HEK293 (cell line): ENCODE results near the gene HDAC8.

ENCODE experiments used
- CTCF ChIA-PET: fragments of 350-600 bp; formaldehyde crosslinking; extraction: SDS; loops from one replicate; lab custom pipeline; 2021; ENCODE audit warnings: antibody characterized with exemption; lab: Yijun Ruan, JAX
- POLR2A ChIA-PET: fragments of 300-600 bp; formaldehyde crosslinking; extraction: SDS; loops from one replicate; lab custom pipeline; 2020; ENCODE audit warnings: antibody characterized with exemption, inconsistent platforms; lab: Yijun Ruan, JAX
- H3K27ac ChIP-seq: fragments of 200-500 bp; sonication (Bioruptor generic); 2 replicates; pipeline ENCODE4 v1.5.1; 2014; ENCODE audit warnings: low read depth, low read length, control low read depth, inconsistent platforms; ENCODE audit errors: extremely low read depth
- H3K36me3 ChIP-seq, 2 experiments: fragments of 200-500 bp in 1 of 2; sonication (Bioruptor generic) in 1 of 2; 1 replicate in 1 of 2; 2 replicates in 1 of 2; pipeline ENCODE4 v1.5.1; 2014 to 2017; ENCODE audit warnings: inconsistent platforms in 2 of 2, low read length in 2 of 2; ENCODE audit not compliant: control insufficient read depth in 2 of 2, insufficient read depth in 1 of 2
- H3K4me1 ChIP-seq: fragments of 200-500 bp; sonication (Bioruptor generic); 2 replicates; pipeline ENCODE4 v1.5.1; 2014; ENCODE audit warnings: mild to moderate bottlenecking, low read length, inconsistent platforms; ENCODE audit not compliant: control insufficient read depth, insufficient read depth
- H3K4me3 ChIP-seq: 2 replicates; pipeline ENCODE4 v1.5.1; 2011; ENCODE audit warnings: low read depth, mild to moderate bottlenecking, control low read depth, low read length, moderate library complexity
- H3K9me3 ChIP-seq: fragments of 200-500 bp; sonication (Bioruptor generic); 2 replicates; pipeline ENCODE4 v1.5.1; 2014; ENCODE audit warnings: low read depth, low read length, inconsistent platforms; ENCODE audit not compliant: control insufficient read depth, insufficient read depth
- ATF2 ChIP-seq: fragments of 450-650 bp; formaldehyde crosslinking; IDR thresholded peaks from 2 replicates; pipeline ENCODE4 v1.5.1; 2016; ENCODE audit warnings: missing biosample characterization, missing genetic modification characterization, low read depth
- FEZF1 ChIP-seq: fragments of 450-650 bp; formaldehyde crosslinking; IDR thresholded peaks from 2 replicates; pipeline ENCODE4 v1.5.1; 2016; ENCODE audit warnings: missing biosample characterization, missing genetic modification characterization
- OSR2 ChIP-seq: fragments of 450-650 bp; formaldehyde crosslinking; IDR thresholded peaks from 2 replicates; pipeline ENCODE4 v1.5.1; 2016; ENCODE audit warnings: missing biosample characterization, missing genetic modification characterization
- PRDM6 ChIP-seq: fragments of 450-650 bp; formaldehyde crosslinking; IDR thresholded peaks from 2 replicates; pipeline ENCODE4 v1.5.1; 2017; ENCODE audit warnings: missing biosample characterization, missing genetic modification characterization
- TCF7L2 ChIP-seq: IDR thresholded peaks from 2 replicates; pipeline ENCODE4 v1.6.1; 2011; ENCODE audit warnings: low read depth, mild to moderate bottlenecking, inconsistent platforms, low read length, moderate library complexity, borderline replicate concordance
- YY1 ChIP-seq: fragments of 450-650 bp; formaldehyde crosslinking; IDR thresholded peaks from 2 replicates; pipeline ENCODE4 v1.5.1; 2018; ENCODE audit warnings: missing biosample characterization, missing genetic modification characterization
- ZBTB7A ChIP-seq: fragments of 450-650 bp; formaldehyde crosslinking; IDR thresholded peaks from 2 replicates; pipeline ENCODE4 v1.5.1; 2016; ENCODE audit warnings: low read depth, missing biosample characterization, missing genetic modification characterization
- ZNF184 ChIP-seq: fragments of 450-650 bp; IDR thresholded peaks from 2 replicates; pipeline ENCODE4 v1.5.1; 2018; ENCODE audit warnings: missing biosample characterization, mild to moderate bottlenecking, missing genetic modification characterization
- ZNF280C ChIP-seq: fragments of 450-650 bp; formaldehyde crosslinking; IDR thresholded peaks from 2 replicates; pipeline ENCODE4 v1.5.1; 2016; ENCODE audit warnings: missing biosample characterization, missing genetic modification characterization
- ZNF404 ChIP-seq: fragments of 450-650 bp; formaldehyde crosslinking; IDR thresholded peaks from 2 replicates; pipeline ENCODE4 v1.5.1; 2017; ENCODE audit warnings: missing biosample characterization, missing genetic modification characterization
- ZNF558 ChIP-seq: fragments of 450-650 bp; formaldehyde crosslinking; IDR thresholded peaks from 2 replicates; pipeline ENCODE4 v1.5.1; 2016; ENCODE audit warnings: missing biosample characterization, missing genetic modification characterization
- ZNF580 ChIP-seq: fragments of 450-650 bp; formaldehyde crosslinking; IDR thresholded peaks from 2 replicates; pipeline ENCODE4 v1.5.1; 2016; ENCODE audit warnings: missing biosample characterization, missing genetic modification characterization
- ZNF658 ChIP-seq: fragments of 450-650 bp; formaldehyde crosslinking; IDR thresholded peaks from 2 replicates; pipeline ENCODE4; 2016; ENCODE audit warnings: missing biosample characterization, missing genetic modification characterization
- ZNF660 ChIP-seq: fragments of 450-650 bp; IDR thresholded peaks from 2 replicates; pipeline ENCODE4 v1.5.1; 2018; ENCODE audit warnings: missing biosample characterization, mild to moderate bottlenecking, missing genetic modification characterization
- ZNF777 ChIP-seq: fragments of 450-650 bp; formaldehyde crosslinking; IDR thresholded peaks from 2 replicates; pipeline ENCODE4 v1.5.1; 2017; ENCODE audit warnings: missing biosample characterization, missing genetic modification characterization, borderline replicate concordance
- TF ChIP-seq, protein P1 (sequence below): fragments of 450-650 bp; formaldehyde crosslinking; IDR thresholded peaks from 2 replicates; pipeline ENCODE4 v1.5.1; 2016; ENCODE audit warnings: missing biosample characterization, missing genetic modification characterization
- TF ChIP-seq, protein P2 (sequence below): fragments of 450-650 bp; formaldehyde crosslinking; IDR thresholded peaks from 2 replicates; pipeline ENCODE4 v1.5.1; 2016; ENCODE audit warnings: missing biosample characterization, missing genetic modification characterization

The HDAC8 gene

DNA sequence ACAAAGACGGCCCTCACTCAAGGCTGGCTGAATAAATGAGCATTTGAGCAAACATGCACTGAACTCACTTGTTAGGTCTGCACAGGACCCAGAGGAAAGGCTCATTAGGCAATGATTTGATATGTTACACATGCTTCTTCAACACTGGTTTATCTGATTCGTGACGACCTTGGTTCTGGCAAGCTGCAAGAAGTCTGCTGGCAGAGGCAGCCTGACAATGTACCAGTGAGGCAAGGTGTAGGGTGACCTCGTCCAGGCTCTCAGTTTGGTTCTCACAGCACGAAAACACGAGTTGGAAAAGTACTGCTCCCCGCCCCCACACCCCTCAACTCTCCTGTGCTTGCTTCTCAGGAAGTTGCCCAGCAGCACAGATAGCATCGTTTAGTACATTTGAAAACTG is 203.8 kb downstream of the HDAC8 start (continued):
- TF ChIP-seq, protein P1, sequence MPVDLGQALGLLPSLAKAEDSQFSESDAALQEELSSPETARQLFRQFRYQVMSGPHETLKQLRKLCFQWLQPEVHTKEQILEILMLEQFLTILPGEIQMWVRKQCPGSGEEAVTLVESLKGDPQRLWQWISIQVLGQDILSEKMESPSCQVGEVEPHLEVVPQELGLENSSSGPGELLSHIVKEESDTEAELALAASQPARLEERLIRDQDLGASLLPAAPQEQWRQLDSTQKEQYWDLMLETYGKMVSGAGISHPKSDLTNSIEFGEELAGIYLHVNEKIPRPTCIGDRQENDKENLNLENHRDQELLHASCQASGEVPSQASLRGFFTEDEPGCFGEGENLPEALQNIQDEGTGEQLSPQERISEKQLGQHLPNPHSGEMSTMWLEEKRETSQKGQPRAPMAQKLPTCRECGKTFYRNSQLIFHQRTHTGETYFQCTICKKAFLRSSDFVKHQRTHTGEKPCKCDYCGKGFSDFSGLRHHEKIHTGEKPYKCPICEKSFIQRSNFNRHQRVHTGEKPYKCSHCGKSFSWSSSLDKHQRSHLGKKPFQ (tag by site-specific recombination): no peak
- TF ChIP-seq ZNF280C (tag by site-specific recombination) (no peak), YY1 (tag by site-specific recombination) (no peak), OSR2 (no peak)

- POLR2A ChIA-PET: interaction anchor here (0.7 kb wide), 1 partner anchor 18 kb away, joined by 4 read pairs; no protein-coding TSS in a partner anchor
- Histone ChIP-seq H3K9me3 (no peaks in the 10 kb centered on the region), H3K4me3 (no peak overlapping the region), H3K27ac (no peak overlapping the region), H3K36me3 (no peaks in the 10 kb centered on the region)
- CTCF ChIA-PET: no interaction called here
- TF ChIP-seq ZNF404 (tag by site-specific recombination) (no peak), FEZF1 (tag by site-specific recombination) (peak; percentile 76)
- TF ChIP-seq, all 188 proteins: peak for 1
- H3K4me1 ChIP-seq: no peaks in the 10 kb centered on the region
Observed at GRCh38 chrX:72367516-72367915, 205.1 kb downstream of the HDAC8 start.

DNA sequence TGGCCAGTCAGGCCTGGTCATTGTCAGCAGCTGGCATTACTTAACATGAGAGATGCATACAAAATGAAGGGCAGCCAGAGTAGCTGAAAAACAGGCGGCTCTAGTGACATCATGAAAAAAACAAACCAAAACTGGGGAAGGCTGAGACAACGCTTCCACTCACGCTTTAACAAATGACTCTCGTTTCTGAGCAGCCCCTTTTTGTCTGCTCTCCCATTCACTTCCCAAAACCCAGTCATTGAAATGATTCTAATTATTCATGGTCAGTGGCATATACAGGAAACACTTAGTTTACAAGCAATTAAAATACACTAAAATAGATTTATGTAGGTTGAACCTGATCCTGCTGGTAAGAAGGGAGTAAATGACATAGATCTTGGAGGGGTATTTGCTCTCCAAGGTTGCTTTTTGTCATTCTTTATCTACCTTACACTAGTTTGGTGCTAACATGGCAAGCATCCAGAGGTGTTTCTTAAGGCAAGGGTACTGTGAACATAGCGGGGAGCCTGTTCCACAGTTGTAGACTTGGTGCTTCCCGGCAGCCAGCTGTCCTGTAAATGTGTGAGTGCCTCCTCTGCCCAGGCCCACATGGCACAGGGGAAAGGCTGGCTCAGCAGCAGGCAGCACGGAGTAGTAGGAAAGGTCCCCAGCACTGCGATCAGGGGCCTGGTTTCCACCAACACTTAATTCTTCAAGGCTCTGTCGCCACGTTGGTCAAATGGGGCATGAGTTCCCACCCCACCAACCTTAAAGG is 205.8 kb downstream of the HDAC8 start:
- POLR2A ChIA-PET: no interaction called here
- TF ChIP-seq ZNF660 (tag by site-specific recombination): no peak
- TF ChIP-seq ATF2 (tag by site-specific recombination): 0 out of 2 replicates have a peak, but pooled peaks have one; percentile 12
- no peak for TF ChIP-seq ZNF558 (tag by site-specific recombination)
- TF ChIP-seq FEZF1 (tag by site-specific recombination): peak; percentile 70
- peak; percentile 31; the same call in 1 of the 2 replicates for TF ChIP-seq PRDM6 (tag by site-specific recombination)
- TF ChIP-seq, all 188 proteins: peak for 3
- Histone ChIP-seq H3K4me3 (no peak overlapping the region), H3K4me1 (no peaks in the 10 kb centered on the region), H3K36me3 (no peaks in the 10 kb centered on the region), H3K9me3 (no peaks in the 10 kb centered on the region), H3K27ac (no peak overlapping the region)
- CTCF ChIA-PET: interaction anchor here (0.8 kb wide), 1 partner anchor 121 kb away, joined by 3 read pairs; no protein-coding TSS in a partner anchor

DNA sequence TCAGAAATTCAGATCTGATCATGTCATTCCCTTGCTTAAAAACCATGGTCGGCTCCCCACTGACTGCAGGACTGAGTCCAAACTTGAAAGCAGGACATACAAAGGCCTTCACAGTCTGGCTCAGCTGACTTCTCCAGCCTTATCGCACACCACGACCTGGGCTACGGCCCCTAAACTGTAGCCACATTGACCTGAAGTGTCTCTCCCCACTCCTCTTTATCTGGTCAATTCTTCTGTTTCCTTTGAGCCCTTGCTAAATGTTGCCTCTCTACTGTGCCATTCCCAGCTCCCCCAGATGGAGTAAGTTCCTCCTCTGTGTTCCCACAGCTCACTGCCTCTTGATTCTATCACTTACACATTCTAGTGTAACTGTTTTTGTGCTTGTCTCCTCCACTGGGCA is 206.5 kb downstream of the HDAC8 start:
- Histone ChIP-seq H3K4me3 (no peak overlapping the region), H3K9me3 (no peaks in the 10 kb centered on the region), H3K4me1 (no peaks in the 10 kb centered on the region), H3K36me3 (no peaks in the 10 kb centered on the region), H3K27ac (no peak overlapping the region)
- CTCF ChIA-PET: interaction anchor here (0.8 kb wide), 1 partner anchor 121 kb away, joined by 3 read pairs; no protein-coding TSS in a partner anchor
- POLR2A ChIA-PET: no interaction called here
- TF ChIP-seq, protein P2, sequence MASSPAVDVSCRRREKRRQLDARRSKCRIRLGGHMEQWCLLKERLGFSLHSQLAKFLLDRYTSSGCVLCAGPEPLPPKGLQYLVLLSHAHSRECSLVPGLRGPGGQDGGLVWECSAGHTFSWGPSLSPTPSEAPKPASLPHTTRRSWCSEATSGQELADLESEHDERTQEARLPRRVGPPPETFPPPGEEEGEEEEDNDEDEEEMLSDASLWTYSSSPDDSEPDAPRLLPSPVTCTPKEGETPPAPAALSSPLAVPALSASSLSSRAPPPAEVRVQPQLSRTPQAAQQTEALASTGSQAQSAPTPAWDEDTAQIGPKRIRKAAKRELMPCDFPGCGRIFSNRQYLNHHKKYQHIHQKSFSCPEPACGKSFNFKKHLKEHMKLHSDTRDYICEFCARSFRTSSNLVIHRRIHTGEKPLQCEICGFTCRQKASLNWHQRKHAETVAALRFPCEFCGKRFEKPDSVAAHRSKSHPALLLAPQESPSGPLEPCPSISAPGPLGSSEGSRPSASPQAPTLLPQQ (tag by site-specific recombination): no peak
- TF ChIP-seq ZBTB7A (tag by site-specific recombination): no peak
- no peak for TF ChIP-seq TCF7L2
- no peak for TF ChIP-seq ZNF777
- TF ChIP-seq ZNF580 (tag by site-specific recombination): no peak
- TF ChIP-seq ZNF658: no peak
- no peak for TF ChIP-seq ZNF184 (tag by site-specific recombination)
